ENCODE data around the gene TCF7L2.

Gene TCF7L2

GRCh38 chr10:113093188-113094113, 143.4 kb downstream of the TCF7L2 start:
- H3K9ac ChIP-seq (ENCODE audit: low read length): no peak overlapping the region
- no peaks in the 10 kb centered on the region for H3K36me3 ChIP-seq (ENCODE audit: low read length)
- no peak overlapping the region for H2AFZ ChIP-seq (ENCODE audit: low read depth, low read length, severe bottlenecking)
- H3K27ac ChIP-seq (ENCODE audit: low read depth, low read length): no peak overlapping the region
- TF ChIP-seq EZH2phosphoT487 (conservative IDR thresholded peaks at IDR 0.05; ENCODE audit: low read length): no peak
- no peak for TF ChIP-seq CTCF (IDR thresholded peaks at IDR 0.05; ENCODE audit: insufficient read depth, low read length, poor library complexity, severe bottlenecking)
- no peak overlapping the region for H3K4me2 ChIP-seq (ENCODE audit: low read depth, low read length, poor library complexity, severe bottlenecking)
- no peaks in the 10 kb centered on the region for H3K9me3 ChIP-seq (ENCODE audit: insufficient read depth, low read length)
- no peaks in the 10 kb centered on the region for H4K20me1 ChIP-seq (ENCODE audit: low read depth, low read length)
- no peaks in the 10 kb centered on the region for H3F3A ChIP-seq (ENCODE audit: insufficient read depth)
- no peak overlapping the region for H3K4me3 ChIP-seq (ENCODE audit: insufficient read depth, low read length, poor library complexity, severe bottlenecking)
- H3K79me2 ChIP-seq (ENCODE audit: insufficient read depth, low read length): no peaks in the 10 kb centered on the region
- no peaks in the 10 kb centered on the region for H3K9me2 ChIP-seq (replicated peaks; ENCODE audit: insufficient read depth, low read length)
- H3K27me3 ChIP-seq (ENCODE audit: low read length): no peaks in the 10 kb centered on the region

- H3K27me3 ChIP-seq (ENCODE audit: low read length): no peaks in the 10 kb centered on the region
- H4K20me1 ChIP-seq (ENCODE audit: low read depth, low read length): no peaks in the 10 kb centered on the region
- no peaks in the 10 kb centered on the region for H3K9me2 ChIP-seq (replicated peaks; ENCODE audit: insufficient read depth, low read length)
- H3K9ac ChIP-seq (ENCODE audit: low read length): no peak overlapping the region
- no peak overlapping the region for H3K27ac ChIP-seq (ENCODE audit: low read depth, low read length)
- H3K9me3 ChIP-seq (ENCODE audit: insufficient read depth, low read length): no peaks in the 10 kb centered on the region
- TF ChIP-seq EZH2phosphoT487 (conservative IDR thresholded peaks at IDR 0.05; ENCODE audit: low read length): no peak
- TF ChIP-seq CTCF (IDR thresholded peaks at IDR 0.05; ENCODE audit: insufficient read depth, low read length, poor library complexity, severe bottlenecking): no peak
- no peaks in the 10 kb centered on the region for H3K79me2 ChIP-seq (ENCODE audit: insufficient read depth, low read length)
- no peak overlapping the region for H3K4me3 ChIP-seq (ENCODE audit: insufficient read depth, low read length, poor library complexity, severe bottlenecking)
- H3K36me3 ChIP-seq (ENCODE audit: low read length): no peaks in the 10 kb centered on the region
- H3K4me2 ChIP-seq (ENCODE audit: low read depth, low read length, poor library complexity, severe bottlenecking): no peak overlapping the region
- H2AFZ ChIP-seq (ENCODE audit: low read depth, low read length, severe bottlenecking): no peak overlapping the region
- no peaks in the 10 kb centered on the region for H3F3A ChIP-seq (ENCODE audit: insufficient read depth)
These were observed 144.1 kb downstream of the TCF7L2 start for GRCh38 chr10:113094114-113094486.

- Histone ChIP-seq H3K9ac (ENCODE audit: low read length) (no peak overlapping the region), H3K9me2 (replicated peaks; ENCODE audit: insufficient read depth, low read length) (no peaks in the 10 kb centered on the region), H3K36me3 (ENCODE audit: low read length) (no peaks in the 10 kb centered on the region), H3K4me3 (ENCODE audit: insufficient read depth, low read length, poor library complexity, severe bottlenecking) (no peak overlapping the region), H4K20me1 (ENCODE audit: low read depth, low read length) (no peaks in the 10 kb centered on the region), H3K27me3 (ENCODE audit: low read length) (no peaks in the 10 kb centered on the region), H3K27ac (ENCODE audit: low read depth, low read length) (no peak overlapping the region), H2AFZ (ENCODE audit: low read depth, low read length, severe bottlenecking) (no peak overlapping the region), H3F3A (ENCODE audit: insufficient read depth) (no peaks in the 10 kb centered on the region), H3K4me2 (ENCODE audit: low read depth, low read length, poor library complexity, severe bottlenecking) (no peak overlapping the region), H3K79me2 (ENCODE audit: insufficient read depth, low read length) (no peaks in the 10 kb centered on the region), H3K9me3 (ENCODE audit: insufficient read depth, low read length) (no peaks in the 10 kb centered on the region)
- TF ChIP-seq CTCF (IDR thresholded peaks at IDR 0.05; ENCODE audit: insufficient read depth, low read length, poor library complexity, severe bottlenecking) (no peak), EZH2phosphoT487 (conservative IDR thresholded peaks at IDR 0.05; ENCODE audit: low read length) (no peak)
These were observed 145.5 kb downstream of the TCF7L2 start for GRCh38 chr10:113095419-113096127.

All from SU-DHL-6 (cell line).